GM18858 (cell line): ENCODE results near the gene BBS7.

Experiments used
- ATAC-seq: cut with Tn5 transposase; IDR thresholded peaks from one replicate; pipeline ENCODE4 v1.9.1; 2021; ENCODE audit not compliant: unreplicated experiment

The BBS7 gene

DNA sequence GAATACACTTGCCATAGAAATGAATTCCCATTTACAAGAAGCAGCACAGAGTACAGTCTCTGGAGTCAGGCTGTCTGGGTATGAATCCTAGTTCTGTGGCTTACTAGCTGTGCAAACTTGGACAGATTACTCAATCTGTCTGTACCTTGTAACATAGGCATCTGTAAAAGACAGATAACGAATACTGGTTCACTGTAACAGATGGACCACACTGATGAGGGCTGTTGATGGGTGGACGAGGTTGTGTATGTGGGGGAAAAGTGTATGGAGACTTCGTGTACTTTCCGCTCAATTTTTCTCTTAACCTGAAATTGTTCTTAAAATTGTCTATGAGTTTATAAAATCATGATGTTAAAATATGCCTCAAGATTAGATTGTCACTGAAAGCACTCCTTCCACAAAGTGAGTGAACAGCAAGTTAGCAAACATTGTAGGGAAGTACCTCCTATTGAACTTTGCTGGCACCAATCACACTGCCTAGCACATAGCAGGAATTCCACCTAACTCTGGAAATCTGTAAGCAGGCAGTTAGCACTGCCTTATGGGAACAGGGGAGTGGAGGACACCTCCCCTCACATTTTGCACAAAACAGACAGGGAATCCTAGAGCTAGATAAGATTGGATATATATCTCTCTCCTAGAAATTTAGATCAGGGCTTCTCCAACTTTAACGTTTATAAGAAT is 75.6 kb downstream of the BBS7 start:
- ATAC-seq, result no peak

DNA sequence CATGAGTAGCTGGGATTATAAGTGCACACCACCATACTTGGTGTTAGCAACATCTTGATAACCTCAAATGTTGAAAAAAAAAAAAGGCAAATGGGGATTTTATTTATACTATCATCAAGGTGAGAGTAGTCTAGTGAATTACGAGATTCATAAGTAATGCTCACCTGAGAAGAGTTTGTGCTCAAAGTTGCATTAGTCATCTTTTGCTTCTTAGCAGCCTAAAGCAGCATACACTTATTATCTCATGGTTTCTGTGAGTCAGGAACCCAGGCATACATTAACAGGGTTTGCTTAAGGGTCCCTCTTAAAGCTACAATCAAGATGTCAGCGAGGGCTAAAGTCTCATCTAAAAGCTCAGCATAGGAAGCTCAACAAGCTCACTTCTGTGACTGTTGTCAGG is 77.3 kb downstream of the BBS7 start:
- ATAC-seq, result no peak

DNA sequence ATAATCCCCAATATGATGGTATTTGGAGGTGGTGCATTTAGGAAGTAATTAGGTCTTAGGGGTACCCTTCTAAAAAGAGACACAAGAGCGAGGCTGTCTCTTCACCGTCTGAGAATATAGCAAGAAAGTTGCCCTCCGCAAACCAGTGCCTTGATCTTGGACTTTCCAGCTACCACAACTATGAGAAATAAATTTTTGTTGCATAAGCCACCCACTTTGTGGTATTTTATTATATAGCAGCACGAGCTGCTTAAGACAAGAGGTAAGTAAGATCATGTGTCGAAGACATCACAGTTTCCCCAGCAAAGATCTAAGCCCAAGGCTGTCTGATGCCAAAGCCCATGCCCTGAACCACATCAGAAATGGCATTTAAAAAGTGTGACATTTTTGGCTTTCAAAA is 78.8 kb downstream of the BBS7 start:
- no peak for ATAC-seq

GRCh38 chr4:121790976-121791375 is 79.3 kb downstream of the BBS7 start:
- ATAC-seq, result no peak

GRCh38 chr4:121789960-121790829 is 80.1 kb downstream of the BBS7 start:
- ATAC-seq, result no peak

DNA sequence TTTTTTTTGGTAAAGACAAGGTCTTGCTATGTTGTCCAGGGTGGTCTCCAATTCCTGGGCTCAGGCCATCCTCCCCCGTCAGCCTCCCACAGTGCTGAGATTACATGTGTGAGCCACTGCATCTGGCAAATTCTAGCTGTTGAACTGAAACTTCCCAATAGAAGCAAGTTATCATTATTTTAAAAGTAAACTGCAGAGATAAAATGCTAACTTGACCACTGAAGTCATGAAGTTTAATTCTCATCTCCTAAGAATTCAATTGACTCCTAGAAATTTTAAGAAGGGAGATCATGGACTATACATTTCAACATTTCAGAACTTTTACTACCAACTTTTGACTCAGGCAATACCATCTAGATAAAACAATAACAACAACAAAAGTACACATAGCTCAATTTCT is 80.8 kb downstream of the BBS7 start:
- no peak for ATAC-seq

- ATAC-seq, result peak; percentile 97
Observed at GRCh38 chr4:121788896-121789295, 81.4 kb downstream of the BBS7 start.

GRCh38 chr4:121786221-121786620 is 84.1 kb downstream of the BBS7 start:
- ATAC-seq, result no peak

GRCh38 chr4:121785479-121785878 is 84.8 kb downstream of the BBS7 start:
- ATAC-seq, result no peak

- no peak for ATAC-seq
Observed at GRCh38 chr4:121784975-121785374, 85.3 kb downstream of the BBS7 start.

DNA sequence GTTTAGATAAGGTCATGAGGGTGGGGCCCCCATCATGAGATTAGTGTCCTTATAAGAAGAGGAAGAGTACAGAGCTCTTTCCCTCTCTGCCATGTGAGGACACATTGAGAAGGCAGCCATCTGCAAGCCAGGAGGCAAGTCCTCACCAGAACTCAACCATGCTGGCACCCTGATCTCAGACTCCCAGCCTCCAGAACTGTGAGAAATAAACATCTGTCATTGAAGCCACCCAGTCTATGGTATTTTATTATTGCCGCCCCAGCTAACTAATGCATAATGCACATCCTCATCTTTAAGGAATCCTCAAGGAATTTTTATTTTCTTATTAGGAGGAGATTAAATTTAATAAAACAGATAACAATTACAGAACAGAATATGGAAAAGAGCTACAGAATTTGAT is 85.9 kb downstream of the BBS7 start:
- ATAC-seq, result no peak

- no peak for ATAC-seq
Observed at GRCh38 chr4:121783210-121783609, 87.1 kb downstream of the BBS7 start.

GRCh38 chr4:121778991-121779628 is 91.2 kb downstream of the BBS7 start:
- no peak for ATAC-seq

DNA sequence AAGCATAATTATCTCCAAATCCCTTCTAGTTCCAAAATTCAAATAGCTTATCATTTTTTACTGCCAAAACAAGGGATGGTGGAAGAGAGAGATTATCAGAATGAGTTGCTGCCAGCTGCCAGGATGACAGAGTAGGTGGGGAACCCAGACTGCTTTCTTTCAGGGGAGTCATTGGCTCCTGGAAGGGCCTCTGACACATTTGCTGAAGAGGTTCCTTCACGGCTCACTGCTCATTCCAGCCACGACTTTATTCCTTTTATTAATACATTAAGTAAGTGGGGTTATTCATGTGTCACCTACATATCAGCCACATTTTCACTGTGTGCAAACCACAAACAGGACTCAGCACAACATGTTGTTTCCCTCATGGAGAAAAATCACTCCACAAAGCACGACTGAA is 92.6 kb downstream of the BBS7 start:
- peak; percentile 65 for ATAC-seq

DNA sequence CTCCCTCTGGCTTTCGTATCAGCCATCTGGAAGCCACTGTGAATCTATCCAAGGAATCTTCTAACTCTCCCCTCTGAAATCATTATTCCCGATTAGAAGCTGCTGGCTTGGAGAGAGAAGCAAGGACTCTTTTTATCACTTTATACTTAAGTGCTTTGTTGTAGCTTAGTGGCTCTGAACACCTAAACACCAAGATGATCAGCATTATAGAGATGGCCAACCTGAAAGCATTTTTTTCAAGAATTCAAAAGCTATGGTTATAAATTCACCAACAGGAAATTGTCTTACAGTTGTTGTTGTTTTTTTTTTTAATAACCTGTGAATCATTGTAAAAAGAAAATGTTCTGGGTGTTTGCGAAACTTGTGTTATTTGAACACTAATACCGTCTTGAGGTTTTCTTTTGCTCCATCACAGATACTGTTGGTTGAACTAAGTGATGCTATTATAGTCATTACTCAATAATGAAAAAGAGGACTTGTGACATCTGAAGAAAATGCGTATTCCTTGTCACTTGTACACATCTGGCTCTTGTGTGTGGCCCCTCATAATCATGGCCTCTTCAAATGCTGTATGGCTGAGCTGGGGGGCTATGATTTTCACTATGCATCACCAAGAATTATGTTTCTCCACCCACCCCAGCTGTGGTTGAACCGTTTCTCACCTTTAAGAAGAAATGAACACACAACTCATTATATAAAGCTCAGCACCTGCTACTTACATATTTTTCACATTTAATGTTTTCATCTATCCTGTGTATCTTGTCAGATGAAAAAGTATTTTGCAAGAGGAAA is 93.5 kb downstream of the BBS7 start:
- no peak for ATAC-seq
